Measurements from ENCODE around the gene LGALS9. TPM values are rescaled to one million over a fixed set of nuclear protein-coding genes. Genes with fewer than 3 reads are reported as not detected.
"Not testable (repeated sequence)": the region's sequence is repeated elsewhere in the genome, so short reads cannot be mapped to it uniquely, and the experiment has no call there.

LGALS9 gene
- total RNA-seq, 2 donors from 2014 or later = 19.9 to 29.6 TPM

- Mint-ChIP-seq H3K27me3 (no peaks in the 10 kb centered on the region), H3K4me1 (ENCODE audit: low read depth in 2 of 2) (peaks cover 14 to 24% of the 10 kb centered on the region in 2 donors), H3K36me3 (peaks cover 9% of the 10 kb centered on the region), H3K9me3 (no peaks in the 10 kb centered on the region), H3K4me3 (no peak overlapping the region), H3K27ac (no peak overlapping the region)
- no peak for ATAC-seq
- no peak for DNase-seq (ENCODE audit: low spot score)
Observed at GRCh38 chr17:27627514-27627913, 3.5 kb upstream of the LGALS9 start.

GRCh38 chr17:27628376-27628775 lies 2.6 kb upstream of the LGALS9 start:
- H3K36me3 Mint-ChIP-seq = peaks cover 7% of the 10 kb centered on the region
- no peaks in the 10 kb centered on the region for H3K27me3 Mint-ChIP-seq
- DNase-seq (ENCODE audit: low spot score) (no peak), ATAC-seq (no peak)
- no peak overlapping the region for H3K4me3 Mint-ChIP-seq
- H3K27ac Mint-ChIP-seq = no peak overlapping the region
- H3K4me1 Mint-ChIP-seq (ENCODE audit: low read depth in 2 of 2) = peaks cover 14 to 24% of the 10 kb centered on the region in 2 donors
- no peaks in the 10 kb centered on the region for H3K9me3 Mint-ChIP-seq

GRCh38 chr17:27629260-27629659 lies 1.7 kb upstream of the LGALS9 start:
- not testable (repeated sequence) for ATAC-seq; H3K27me3 Mint-ChIP-seq; H3K4me3 Mint-ChIP-seq; H3K36me3 Mint-ChIP-seq; DNase-seq (ENCODE audit: low spot score); H3K9me3 Mint-ChIP-seq
- Mint-ChIP-seq H3K27ac (peak overlapping the region in 1 of 2 donors; percentile 65), H3K4me1 (ENCODE audit: low read depth in 2 of 2) (peaks cover 14 to 24% of the 10 kb centered on the region in 2 donors)

- Mint-ChIP-seq H3K27ac (peak overlapping the region; percentile 83 to 92), H3K9me3 (no peaks in the 10 kb centered on the region), H3K36me3 (no peaks in the 10 kb centered on the region), H3K4me3 (peak overlapping the region; percentile 92), H3K4me1 (ENCODE audit: low read depth in 2 of 2) (peaks cover 18 to 30% of the 10 kb centered on the region in 2 donors), H3K27me3 (no peaks in the 10 kb centered on the region)
- ATAC-seq (peak; percentile 52 to 54), DNase-seq (ENCODE audit: low spot score) (no peak)
Observed at GRCh38 chr17:27631411-27631760, 398 bp downstream of the LGALS9 start.

- peak overlapping the region; percentile 92 for H3K4me3 Mint-ChIP-seq
- DNase-seq (ENCODE audit: low spot score) (no peak), ATAC-seq (no peak)
- no peaks in the 10 kb centered on the region for H3K36me3 Mint-ChIP-seq
- H3K27ac Mint-ChIP-seq = peak overlapping the region; percentile 83 to 92
- H3K27me3 Mint-ChIP-seq = no peaks in the 10 kb centered on the region
- no peaks in the 10 kb centered on the region for H3K9me3 Mint-ChIP-seq
- peaks cover 18 to 30% of the 10 kb centered on the region in 2 donors for H3K4me1 Mint-ChIP-seq (ENCODE audit: low read depth in 2 of 2)
Observed at GRCh38 chr17:27631897-27632725, 1.1 kb downstream of the LGALS9 start.

GRCh38 chr17:27632766-27633165 lies 1.8 kb downstream of the LGALS9 start:
- peaks cover 18 to 30% of the 10 kb centered on the region in 2 donors for H3K4me1 Mint-ChIP-seq (ENCODE audit: low read depth in 2 of 2)
- H3K27ac Mint-ChIP-seq; H3K9me3 Mint-ChIP-seq; H3K4me3 Mint-ChIP-seq; H3K27me3 Mint-ChIP-seq; DNase-seq (ENCODE audit: low spot score); H3K36me3 Mint-ChIP-seq; ATAC-seq: not testable (repeated sequence)

GRCh38 chr17:27633312-27634025 lies 2.5 kb downstream of the LGALS9 start:
- Mint-ChIP-seq H3K27me3 (no peaks in the 10 kb centered on the region), H3K4me1 (ENCODE audit: low read depth in 2 of 2) (peaks cover 18 to 30% of the 10 kb centered on the region in 2 donors), H3K27ac (no peak overlapping the region), H3K4me3 (no peak overlapping the region), H3K36me3 (no peaks in the 10 kb centered on the region), H3K9me3 (no peaks in the 10 kb centered on the region)
- no peak for DNase-seq (ENCODE audit: low spot score)
- ATAC-seq = no peak

- H3K27me3 Mint-ChIP-seq = no peaks in the 10 kb centered on the region
- no peak overlapping the region for H3K27ac Mint-ChIP-seq
- H3K36me3 Mint-ChIP-seq = no peaks in the 10 kb centered on the region
- no peaks in the 10 kb centered on the region for H3K9me3 Mint-ChIP-seq
- no peak overlapping the region for H3K4me3 Mint-ChIP-seq
- DNase-seq (ENCODE audit: low spot score) = no peak
- H3K4me1 Mint-ChIP-seq (ENCODE audit: low read depth in 2 of 2) = peaks cover 18 to 30% of the 10 kb centered on the region in 2 donors
- no peak for ATAC-seq
Observed at GRCh38 chr17:27634026-27634335, 3.0 kb downstream of the LGALS9 start.

GRCh38 chr17:27634776-27635175 lies 3.8 kb downstream of the LGALS9 start:
- no peak overlapping the region for H3K27ac Mint-ChIP-seq
- peaks cover 18 to 25% of the 10 kb centered on the region in 2 donors for H3K4me1 Mint-ChIP-seq (ENCODE audit: low read depth in 2 of 2)
- H3K9me3 Mint-ChIP-seq = no peaks in the 10 kb centered on the region
- no peaks in the 10 kb centered on the region for H3K36me3 Mint-ChIP-seq
- ATAC-seq (no peak), DNase-seq (ENCODE audit: low spot score) (no peak)
- no peaks in the 10 kb centered on the region for H3K27me3 Mint-ChIP-seq
- no peak overlapping the region for H3K4me3 Mint-ChIP-seq

GRCh38 chr17:27635275-27635823 lies 4.4 kb downstream of the LGALS9 start:
- Mint-ChIP-seq H3K27me3 (no peaks in the 10 kb centered on the region), H3K27ac (peak overlapping the region in 1 of 2 donors; percentile 39), H3K4me1 (ENCODE audit: low read depth in 2 of 2) (peaks cover 18 to 20% of the 10 kb centered on the region in 2 donors), H3K9me3 (no peaks in the 10 kb centered on the region), H3K36me3 (no peaks in the 10 kb centered on the region), H3K4me3 (no peak overlapping the region)
- DNase-seq (ENCODE audit: low spot score) (no peak), ATAC-seq (no peak)

GRCh38 chr17:27636005-27636520 lies 5.1 kb downstream of the LGALS9 start:
- not testable (repeated sequence) for H3K4me3 Mint-ChIP-seq; H3K36me3 Mint-ChIP-seq; DNase-seq (ENCODE audit: low spot score); ATAC-seq; H3K9me3 Mint-ChIP-seq; H3K27me3 Mint-ChIP-seq
- Mint-ChIP-seq H3K27ac (peak overlapping the region in 1 of 2 donors; percentile 39), H3K4me1 (ENCODE audit: low read depth in 2 of 2) (peaks cover 14% of the 10 kb centered on the region in 2 donors)

- not testable (repeated sequence) for H3K36me3 Mint-ChIP-seq, ATAC-seq
Observed at GRCh38 chr17:27637818-27638217, 6.8 kb downstream of the LGALS9 start.

GRCh38 chr17:27638415-27638914 lies 7.5 kb downstream of the LGALS9 start:
- not testable (repeated sequence) for H3K36me3 Mint-ChIP-seq; H3K4me3 Mint-ChIP-seq; H3K9me3 Mint-ChIP-seq; DNase-seq (ENCODE audit: low spot score); ATAC-seq; H3K27me3 Mint-ChIP-seq; H3K4me1 Mint-ChIP-seq (ENCODE audit: low read depth in 2 of 2); H3K27ac Mint-ChIP-seq

More at GRCh38 chr17:27637818-27638217, 6.8 kb downstream of the LGALS9 start:
- not testable (repeated sequence) for H3K27me3 Mint-ChIP-seq; H3K4me3 Mint-ChIP-seq; H3K4me1 Mint-ChIP-seq (ENCODE audit: low read depth in 2 of 2); H3K9me3 Mint-ChIP-seq; DNase-seq (ENCODE audit: low spot score); H3K27ac Mint-ChIP-seq

GRCh38 chr17:27640790-27641189 lies 9.8 kb downstream of the LGALS9 start:
- H3K4me3 Mint-ChIP-seq = no peak overlapping the region
- no peaks in the 10 kb centered on the region for H3K27me3 Mint-ChIP-seq
- no peak for ATAC-seq
- no peak overlapping the region for H3K27ac Mint-ChIP-seq
- no peak for DNase-seq (ENCODE audit: low spot score)
- H3K36me3 Mint-ChIP-seq = no peaks in the 10 kb centered on the region
- no peaks in the 10 kb centered on the region for H3K9me3 Mint-ChIP-seq
- peaks cover under 1 to 7% of the 10 kb centered on the region in 2 donors for H3K4me1 Mint-ChIP-seq (ENCODE audit: low read depth in 2 of 2)

Measured in natural killer cell treated with Interleukin-12 subunit alpha and Interleukin-12 subunit beta and Interleukin-15 and Interleukin-18, amount 100 ng/mL, for 72 hours (primary cell).